ENCODE results near the gene GNAO1. TPM values are rescaled to one million over a fixed set of nuclear protein-coding genes. Genes with fewer than 3 reads are reported as not detected.

The GNAO1 gene
- total RNA-seq: 0.22 and 0.29 TPM in 2 replicates

GRCh38 chr16:56191156-56191815 lies at the start of gene GNAO1:
GNAO1 (plus strand) TSS chr16:56191489; CDS start chr16:56192236, 747 bp downstream.

Small RNA genes within 50 kb of the gene (small RNA-seq; reads per million reads assigned to genes)
- not detected for gene MIR3935 (ENCODE audit: low replicate concordance)

Other genes starting within 250 kb of the GNAO1 start
- 268 and 384 TPM in 2 replicates for gene AMFR, start 234.1 kb downstream of the GNAO1 start, total RNA-seq

All from placental pericyte (primary cell).